GM18507 (cell line): Measurements from ENCODE around the gene ZBTB37.
A peak's percentile ranks its signal among the peaks of the same experiment; 100 is the strongest.
"Not testable (repeated sequence)": the region's sequence is repeated elsewhere in the genome, so short reads cannot be mapped to it uniquely, and the experiment has no call there.

ENCODE experiments used
- DNase-seq: peaks from one replicate; pipeline ENCODE4 v3.0.0; 2011; ENCODE audit warnings: low read depth; ENCODE audit not compliant: insufficient read length; ENCODE audit errors: extremely low spot score
- FAIRE-seq: peaks from 2 replicates; lab custom pipeline; 2011; peaks lifted over from hg19 to GRCh38; lab: Jason Lieb, UNC

The ZBTB37 gene

DNA sequence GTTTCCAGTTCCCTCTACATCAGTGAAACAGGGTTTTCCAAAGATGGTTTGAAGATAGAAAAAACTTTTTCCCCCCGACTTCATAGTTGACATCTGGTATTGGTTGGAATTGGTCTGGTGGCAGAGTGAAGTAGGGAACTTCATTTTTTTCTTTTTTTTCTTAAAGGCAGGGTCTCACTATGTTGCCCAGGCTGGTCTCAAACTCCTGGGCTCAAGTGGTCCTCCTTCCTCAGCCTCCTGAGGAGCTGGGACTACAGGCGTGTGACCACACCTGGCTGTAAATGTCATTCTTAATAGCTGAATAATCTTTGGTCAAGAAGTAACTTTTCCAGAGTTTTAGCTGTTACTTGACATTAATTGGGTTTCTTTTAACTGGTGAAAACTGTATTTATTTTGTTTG, 21.7 kb downstream of the ZBTB37 start:
- no peak for FAIRE-seq
- no peak for DNase-seq

DNA sequence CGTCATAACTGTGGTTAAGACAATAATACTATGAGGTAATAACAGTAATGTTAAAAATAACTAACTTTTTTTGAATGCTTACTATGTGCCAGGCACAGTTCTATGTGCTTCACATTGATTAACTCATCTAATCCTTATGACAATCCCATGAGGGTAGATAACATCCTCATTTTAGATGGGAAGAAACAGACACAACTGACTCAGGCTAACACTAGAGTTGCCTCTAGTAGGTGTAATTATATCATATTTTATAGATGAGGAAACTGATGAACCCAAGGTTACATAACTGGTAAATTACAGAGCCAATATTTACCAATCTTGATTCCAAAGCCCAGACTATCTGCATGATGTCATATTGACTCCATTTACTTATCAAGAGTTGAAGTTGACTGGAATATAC, 25.4 kb downstream of the ZBTB37 start:
- FAIRE-seq (no peak), DNase-seq (no peak)

DNA sequence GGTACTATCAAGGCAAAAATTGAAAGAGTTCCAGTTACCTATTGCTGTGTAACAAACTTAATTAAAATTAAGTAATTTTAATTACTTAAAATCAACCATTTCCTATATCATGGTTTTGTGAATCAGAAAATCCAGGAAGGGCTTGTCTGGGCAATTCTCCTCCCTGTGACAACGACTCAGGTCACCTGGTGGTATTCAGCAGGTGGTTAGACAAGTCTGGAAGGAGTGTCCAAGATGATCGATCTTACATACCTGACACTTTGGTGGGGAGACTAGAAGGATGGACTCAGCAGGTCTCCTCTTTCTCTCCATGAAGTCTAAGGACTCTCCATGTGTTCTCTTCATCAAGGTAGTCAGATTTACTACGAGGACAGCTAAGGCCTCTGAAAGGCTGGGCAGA, 26.0 kb downstream of the ZBTB37 start:
- DNase-seq, result no peak
- FAIRE-seq, result no peak

DNA sequence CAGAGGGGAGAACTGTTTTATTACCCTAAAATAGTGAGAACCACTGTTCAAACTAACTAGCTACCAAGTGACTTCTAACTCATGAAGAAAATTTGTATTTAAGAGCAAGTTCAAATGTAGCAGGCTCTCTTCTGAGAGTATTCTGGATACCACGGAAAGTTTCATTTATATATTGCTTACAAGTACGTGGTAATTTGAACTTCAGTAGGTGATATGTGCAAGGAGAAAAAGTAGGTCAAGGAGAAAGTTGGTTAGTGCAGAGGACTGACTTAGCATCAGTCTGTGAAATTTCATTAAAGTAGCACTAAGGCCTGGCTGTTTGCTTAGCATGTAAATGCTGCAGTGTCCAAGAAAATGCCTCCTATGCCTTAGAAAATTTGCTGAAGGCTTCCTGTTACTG, 32.2 kb downstream of the ZBTB37 start:
- no peak for FAIRE-seq
- DNase-seq, result no peak

DNA sequence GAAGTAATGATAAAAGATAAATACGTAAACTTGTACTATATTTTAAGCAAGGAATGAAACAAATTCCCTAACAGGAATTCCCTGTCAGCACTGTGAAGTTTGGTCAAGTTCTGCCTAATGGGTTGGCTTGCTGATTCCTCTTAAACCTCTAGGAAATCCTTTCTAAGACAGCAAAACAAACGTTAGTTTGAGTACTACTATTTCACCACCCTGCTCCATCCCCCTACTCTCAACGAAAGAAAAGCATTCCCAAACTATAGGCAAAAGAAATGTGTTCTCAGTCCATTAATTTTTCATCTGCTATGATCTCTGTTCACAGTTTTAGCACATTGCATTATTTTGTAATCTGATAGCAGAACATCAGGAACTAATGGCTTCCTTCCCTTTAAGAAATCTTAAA, 32.8 kb downstream of the ZBTB37 start:
- DNase-seq (no peak), FAIRE-seq (no peak)

DNA sequence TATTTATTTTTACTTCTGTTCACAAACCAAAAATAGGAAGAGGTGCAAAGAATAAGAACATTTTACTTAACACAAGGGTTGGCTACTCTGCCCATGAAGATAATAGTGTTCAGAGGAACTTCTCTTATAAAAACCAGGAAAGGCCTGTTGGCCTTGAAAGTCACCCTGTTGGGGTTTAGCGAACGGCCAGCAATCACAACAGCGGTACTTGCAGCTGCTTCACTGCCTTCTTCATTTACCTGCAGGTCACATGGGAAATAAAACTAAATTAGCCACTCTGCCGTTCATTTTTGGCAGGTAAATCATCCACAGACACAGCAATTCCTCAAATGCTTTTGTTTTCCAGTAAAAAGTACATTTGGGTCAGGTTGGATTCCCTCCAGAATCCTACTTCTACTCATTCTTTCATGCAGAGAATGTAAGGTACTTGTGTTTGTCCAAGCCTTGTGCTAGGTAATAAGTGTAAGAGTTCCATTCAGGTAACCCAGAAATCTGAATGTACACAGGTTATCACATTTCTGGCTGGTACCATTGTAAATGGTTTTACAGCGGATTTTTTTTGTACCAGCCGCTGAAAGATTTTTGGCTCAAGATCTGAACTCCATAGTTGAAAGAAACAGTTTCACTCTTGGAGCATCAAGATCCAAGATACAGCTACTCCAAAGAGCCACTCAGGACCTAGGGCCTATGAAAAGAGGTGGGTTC, 35.8 kb downstream of the ZBTB37 start:
- FAIRE-seq, result no peak
- DNase-seq, result no peak

DNA sequence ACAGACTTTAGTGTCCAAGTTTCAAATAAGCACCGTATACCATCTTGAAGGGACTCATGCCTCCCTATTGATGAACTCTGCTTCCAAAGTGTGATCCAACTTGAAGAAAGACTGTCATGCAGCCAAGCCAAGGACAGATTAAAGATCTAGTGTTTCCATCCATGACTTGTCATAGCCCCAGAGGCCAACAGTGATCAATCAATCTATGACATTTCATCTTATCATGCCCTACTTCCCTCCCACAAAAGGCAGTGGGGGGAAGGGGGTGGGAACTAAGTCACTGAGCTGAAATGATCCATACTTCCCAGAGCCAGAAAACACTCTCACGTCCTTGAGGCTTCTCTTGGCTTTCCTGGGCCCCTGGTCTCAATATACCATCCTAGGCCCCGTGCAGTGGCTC, 44.9 kb downstream of the ZBTB37 start:
- DNase-seq (no peak), FAIRE-seq (no peak)

DNA sequence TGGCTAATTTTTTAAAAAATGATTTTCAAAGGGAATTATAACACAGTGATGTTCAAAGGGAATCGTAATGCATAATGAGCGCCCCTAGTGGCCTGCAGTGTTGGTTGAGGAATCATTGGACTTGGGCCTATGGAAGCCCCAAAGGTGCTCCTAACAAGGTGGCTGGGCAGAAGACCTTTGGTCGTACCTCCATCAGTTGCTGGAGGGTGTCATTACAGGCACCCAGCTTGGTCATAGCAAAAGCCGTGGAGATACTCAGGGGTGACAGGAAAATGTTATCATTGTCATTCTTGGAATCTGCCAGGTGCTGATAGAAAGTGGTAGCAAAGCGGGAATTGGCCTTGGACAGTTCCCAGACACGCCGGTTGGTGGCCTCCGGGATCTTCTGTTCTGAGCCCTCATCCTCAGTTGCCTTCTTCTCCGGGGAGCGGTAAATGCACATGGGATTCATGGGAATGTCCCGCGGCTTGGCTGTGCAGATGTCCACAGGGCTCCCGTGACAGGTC, 46.2 kb downstream of the ZBTB37 start:
- peak; percentile 20 for DNase-seq
- FAIRE-seq, result peak; percentile 78

DNA sequence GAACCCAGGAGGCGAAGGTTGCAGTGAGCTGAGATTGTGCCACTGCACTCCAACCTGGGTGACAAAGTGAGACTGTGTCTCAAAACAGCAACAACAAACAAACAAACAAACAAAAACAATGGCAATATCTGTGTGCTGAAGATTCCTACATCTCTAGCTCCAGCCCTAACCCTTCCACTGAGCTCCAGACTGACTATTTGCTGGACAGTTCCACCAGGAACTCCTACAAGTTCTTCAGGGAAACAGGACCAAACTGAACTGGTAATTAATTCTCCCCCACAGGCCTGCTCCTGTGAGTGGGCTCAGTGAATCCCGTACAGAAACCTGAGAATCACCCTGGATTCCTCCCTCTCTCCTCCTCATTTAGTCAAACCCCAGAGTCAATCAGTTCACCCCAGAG, 47.4 kb downstream of the ZBTB37 start:
- FAIRE-seq (no peak), DNase-seq (no peak)

DNA sequence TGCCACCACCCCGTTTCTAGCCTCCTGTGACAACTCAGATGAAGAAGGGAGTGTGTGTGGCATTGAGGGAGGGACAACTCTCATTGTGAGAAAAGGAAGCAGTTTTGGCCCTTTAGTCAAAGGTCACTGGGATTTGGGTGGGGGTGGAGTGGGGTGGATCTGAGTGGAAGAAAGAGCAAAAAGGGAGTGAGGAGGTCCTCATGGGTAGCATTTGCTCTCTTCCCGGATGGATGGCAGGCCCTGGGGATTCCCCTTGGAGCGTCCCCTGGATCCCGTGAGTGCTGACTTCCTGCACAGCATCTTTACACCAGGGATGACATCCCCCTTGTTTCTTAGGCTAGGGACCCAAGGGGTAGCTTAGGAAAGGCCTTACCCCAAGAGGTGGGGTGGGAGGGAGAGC, 48.5 kb downstream of the ZBTB37 start:
- FAIRE-seq, result no peak
- no peak for DNase-seq

DNA sequence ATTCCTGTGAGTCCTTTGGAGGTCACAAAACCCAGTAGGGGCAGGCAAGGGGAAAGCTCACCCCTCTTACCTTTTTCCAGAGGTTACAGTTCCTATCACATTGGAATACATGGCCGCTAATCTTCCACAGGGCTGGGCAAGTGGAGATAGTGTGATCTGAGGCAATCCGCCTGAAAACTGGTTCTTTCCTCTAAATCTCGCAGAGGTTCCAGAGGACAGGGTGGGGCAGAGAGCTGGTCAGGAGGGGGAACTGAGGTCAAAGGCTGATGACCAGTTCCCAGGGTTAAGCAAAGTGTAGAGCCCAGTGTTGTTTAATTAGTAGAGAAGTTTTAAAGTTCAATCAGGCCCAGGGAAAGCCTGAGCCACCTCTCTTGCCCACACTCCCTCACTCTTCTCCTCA, 49.0 kb downstream of the ZBTB37 start, which contains the start of gene SERPINC1:
Gene SERPINC1, minus strand, starts transcription at position 179 of the 400 bp plus-strand sequence. Its CDS starts 68 bp downstream, at position 111.
- FAIRE-seq (no peak), DNase-seq (no peak)

DNA sequence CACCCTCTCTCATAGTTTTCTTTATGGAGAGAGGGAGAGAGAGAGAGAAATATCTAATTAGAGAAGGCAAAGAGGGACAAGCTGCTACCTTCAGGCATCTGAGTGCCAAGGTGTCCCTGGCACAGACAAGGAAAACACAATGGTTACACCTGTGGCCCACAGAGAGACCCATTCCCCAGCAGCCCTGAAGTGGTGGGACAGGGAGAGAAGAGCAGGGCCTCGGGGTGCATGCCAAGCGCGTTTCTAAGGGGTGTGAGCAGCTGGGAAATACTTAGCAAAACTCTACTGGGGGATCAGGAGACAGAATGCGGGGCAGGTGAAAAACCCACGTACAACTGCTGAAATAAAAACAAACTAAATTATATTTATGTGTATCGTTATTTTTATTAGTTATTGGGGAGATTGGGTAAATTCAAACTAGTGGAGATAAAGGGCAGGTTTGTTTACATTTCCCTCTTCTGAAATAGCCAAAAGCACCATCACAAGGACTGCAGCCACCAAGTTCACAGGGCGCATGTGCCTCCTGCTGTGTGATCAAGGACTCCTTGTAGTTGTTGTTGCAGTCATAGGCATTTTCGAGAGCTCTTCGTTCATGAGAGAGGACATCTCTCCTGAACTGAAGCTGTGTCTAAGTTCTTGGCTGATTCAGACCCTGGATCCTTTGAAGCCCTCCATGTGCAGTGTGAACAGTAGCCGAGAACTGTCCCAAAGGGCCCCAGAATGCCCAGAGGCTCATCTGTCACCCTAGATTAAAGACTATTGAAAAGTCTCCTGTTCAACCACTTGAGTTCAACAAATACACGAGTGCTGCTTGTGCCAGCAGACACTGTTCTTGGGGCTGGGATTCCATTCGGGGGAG, 49.7 kb downstream of the ZBTB37 start:
- DNase-seq, result no peak
- no peak for FAIRE-seq

DNA sequence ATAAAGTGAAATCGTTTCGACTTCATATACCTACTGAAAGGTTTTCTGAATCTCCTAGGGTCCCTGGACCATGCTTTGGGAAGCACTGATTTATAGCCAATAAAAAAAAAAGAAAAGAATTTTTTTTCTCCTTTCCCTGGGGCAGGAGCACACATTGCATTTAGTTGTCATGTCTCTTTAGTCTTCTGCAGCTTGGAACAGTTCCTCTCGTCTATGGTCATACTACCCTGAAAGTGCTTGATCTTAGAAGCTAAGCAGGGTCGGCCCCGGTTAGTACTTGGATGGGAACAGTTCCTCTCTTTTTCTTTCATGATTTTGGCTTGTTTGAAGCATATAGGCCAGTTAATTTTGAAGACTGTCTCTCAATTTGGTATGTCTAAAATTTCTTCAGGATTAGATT, 52.7 kb downstream of the ZBTB37 start:
- FAIRE-seq (no peak), DNase-seq (no peak)

DNA sequence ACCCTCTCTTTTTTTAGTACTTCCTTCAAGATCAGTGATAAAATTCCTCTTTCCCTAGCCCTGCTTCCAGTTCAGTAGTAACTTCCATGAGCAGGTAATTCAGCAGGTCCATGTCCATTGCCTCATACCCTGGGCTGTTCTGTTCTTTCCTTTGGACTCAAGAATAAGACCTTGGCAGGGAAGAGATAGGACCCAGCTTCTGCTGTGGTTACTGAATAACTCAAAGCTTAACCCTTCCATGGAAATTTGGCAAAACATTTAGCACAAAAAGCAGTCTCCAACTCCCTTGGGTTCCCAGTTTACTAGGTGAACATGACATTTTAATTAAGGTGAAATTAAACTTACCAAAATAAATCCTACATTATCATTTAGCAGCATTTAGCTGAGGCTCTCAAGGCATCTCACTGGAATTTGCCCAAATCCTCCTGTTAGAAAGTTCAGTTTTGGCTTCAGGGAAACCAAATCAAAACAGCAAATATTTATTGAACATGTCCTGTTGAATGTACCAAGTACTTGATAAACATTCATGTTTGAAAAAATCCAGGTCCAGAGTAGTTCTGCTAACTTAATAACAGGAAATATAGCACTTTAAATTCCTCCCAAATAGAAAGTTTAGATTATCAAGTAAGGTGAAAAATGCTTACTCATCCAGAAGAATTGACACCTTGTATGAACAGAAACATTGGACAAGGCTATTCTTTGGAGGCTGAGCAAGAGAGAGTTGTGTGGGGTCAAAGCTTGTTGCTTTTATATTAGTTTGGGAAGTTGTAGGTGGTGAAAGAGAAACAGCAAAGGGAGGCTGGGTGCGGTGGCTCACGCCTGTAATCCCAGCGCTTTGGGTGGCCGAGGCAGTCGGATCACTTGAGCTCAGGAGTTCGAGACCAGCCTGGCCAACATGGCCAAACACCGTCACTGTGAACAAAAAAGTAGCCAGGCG, 57.4 kb downstream of the ZBTB37 start:
- DNase-seq, result no peak
- no peak for FAIRE-seq

DNA sequence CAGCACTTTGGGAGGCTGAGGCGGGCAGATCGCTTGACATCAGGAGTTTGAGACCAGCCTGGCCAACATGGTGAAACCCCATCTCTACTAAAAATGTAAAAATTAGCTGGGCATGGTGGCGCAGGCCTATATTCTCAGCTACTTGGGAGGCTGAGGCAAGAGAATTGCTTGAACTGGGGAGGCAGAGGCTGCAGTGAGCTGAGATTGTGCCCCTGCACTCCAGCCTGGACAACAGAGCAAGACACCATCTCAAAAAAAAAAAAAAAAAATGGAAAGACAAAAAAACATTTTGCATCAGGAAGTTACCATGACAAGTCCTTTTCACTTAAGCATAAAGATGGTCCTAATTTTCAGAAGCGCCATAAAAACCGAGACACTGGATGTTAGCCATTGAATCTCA, 62.4 kb downstream of the ZBTB37 start:
- not testable (repeated sequence) for FAIRE-seq, DNase-seq

DNA sequence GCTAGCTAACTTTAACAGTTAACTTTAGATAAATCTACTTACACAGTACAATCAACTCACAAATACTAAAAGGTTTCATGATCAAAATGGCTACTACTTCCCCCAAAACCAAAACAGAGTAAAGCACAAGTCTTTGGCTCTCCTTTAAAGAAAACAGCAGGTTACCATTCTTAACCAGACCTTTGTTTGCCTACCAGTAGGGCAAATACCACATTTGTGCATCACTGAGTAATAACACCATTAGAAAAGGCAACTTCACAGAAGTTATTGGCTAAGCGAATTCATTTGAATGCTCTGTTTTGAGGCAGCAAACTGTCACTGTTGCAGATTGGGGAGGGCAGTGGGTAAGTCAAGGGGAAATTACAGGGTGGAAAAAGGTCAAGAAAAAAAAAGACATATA, 66.3 kb downstream of the ZBTB37 start:
- DNase-seq, result no peak
- FAIRE-seq, result no peak

DNA sequence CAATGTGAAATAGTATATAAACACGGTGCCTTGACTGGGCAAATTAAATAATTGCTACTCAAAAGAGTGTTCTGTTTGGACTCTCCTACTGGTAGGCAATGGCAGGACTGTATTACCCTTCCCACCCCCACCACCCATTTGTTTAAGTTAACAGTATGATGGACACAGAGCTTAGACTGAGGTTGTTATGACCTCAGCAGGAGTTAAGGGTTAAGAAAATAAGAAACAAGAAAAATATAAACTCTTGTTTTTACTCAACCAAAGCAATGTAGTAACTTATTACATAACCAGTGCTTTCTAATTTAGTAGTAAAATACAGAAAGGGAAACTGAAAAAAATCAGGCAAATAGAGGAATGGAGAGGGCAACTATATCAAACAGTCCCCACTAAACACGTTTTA, 68.9 kb downstream of the ZBTB37 start:
- FAIRE-seq (no peak), DNase-seq (no peak)

DNA sequence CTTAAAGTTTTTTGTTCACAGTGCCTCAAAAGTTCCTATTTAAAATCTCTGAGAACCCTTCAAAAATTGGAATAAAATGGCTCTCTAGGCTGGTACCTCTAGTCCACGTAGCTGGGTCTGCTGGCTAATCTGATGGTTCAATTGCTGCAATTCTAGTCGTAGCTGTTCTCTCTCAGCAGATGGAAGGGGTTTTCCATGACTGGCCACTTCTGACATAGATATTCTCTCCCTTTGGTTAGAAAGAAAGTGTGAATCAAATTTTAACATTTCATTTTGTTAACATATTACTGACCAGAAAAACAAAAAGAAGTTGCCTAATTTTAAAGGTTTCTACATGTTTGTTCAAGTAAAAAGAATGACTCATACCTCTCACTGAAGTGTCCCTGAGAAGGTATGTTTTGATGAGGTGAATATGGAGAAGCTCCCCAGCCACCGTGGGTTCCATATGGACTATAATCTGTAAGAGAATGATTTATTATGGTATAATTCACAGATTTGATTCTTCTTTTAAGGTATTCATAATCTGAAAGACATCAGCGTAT, 78.3 kb downstream of the ZBTB37 start:
- DNase-seq (no peak), FAIRE-seq (no peak)

DNA sequence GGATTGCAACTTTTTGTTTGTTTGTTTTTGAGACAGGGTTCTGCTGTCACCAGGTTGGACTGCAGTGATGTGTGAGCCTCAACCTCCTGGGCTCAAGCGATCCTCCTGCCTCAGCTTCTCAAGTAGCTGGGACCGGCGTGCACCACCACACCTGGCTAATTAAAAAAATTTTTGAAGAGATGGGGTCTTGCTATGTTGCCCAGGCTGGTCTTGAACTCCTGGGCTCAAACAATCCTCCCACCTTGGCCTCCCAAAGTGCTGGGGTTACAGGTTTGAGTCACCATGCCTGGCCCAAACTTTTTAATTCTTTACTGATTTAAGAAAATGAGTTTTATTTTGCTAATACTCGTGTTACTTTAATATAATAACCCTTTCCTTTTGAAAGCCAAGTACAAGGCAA, 80.4 kb downstream of the ZBTB37 start:
- DNase-seq, result no peak
- no peak for FAIRE-seq
